GM18867 (cell line): ENCODE measurements around the gene THAP6.
A peak's percentile ranks its signal among the peaks of the same experiment; 100 is the strongest.
"Not testable (repeated sequence)": the region's sequence is repeated elsewhere in the genome, so short reads cannot be mapped to it uniquely, and the experiment has no call there.

ENCODE experiments used
- ATAC-seq: cut with Tn5 transposase; IDR thresholded peaks from one replicate; pipeline ENCODE4 v1.9.1; 2021; ENCODE audit warnings: mild to moderate bottlenecking, moderate library complexity; ENCODE audit not compliant: unreplicated experiment

Gene THAP6

GRCh38 chr4:75525086-75525485 lies 10.8 kb downstream of the THAP6 start:
- no peak for ATAC-seq

DNA sequence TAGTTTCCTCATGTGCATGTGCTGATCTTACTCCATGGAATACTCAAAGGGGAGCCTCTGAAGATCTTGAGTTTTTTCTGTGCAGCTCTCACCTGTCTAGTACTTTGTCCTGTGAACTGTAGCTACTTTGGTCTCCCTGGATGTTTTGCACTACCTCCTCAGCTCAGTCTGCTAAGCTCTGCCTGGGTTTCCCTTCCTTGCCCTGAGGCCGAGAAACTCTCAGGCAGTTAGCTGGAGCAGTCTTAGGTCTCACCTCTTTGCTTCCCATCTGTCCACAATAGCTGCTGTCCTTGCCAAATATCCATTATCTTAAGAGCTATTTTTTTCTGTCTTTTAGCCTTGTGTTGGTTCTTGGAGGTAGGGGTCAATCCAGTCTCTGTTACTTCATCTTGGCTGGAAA lies 11.6 kb downstream of the THAP6 start:
- no peak for ATAC-seq

DNA sequence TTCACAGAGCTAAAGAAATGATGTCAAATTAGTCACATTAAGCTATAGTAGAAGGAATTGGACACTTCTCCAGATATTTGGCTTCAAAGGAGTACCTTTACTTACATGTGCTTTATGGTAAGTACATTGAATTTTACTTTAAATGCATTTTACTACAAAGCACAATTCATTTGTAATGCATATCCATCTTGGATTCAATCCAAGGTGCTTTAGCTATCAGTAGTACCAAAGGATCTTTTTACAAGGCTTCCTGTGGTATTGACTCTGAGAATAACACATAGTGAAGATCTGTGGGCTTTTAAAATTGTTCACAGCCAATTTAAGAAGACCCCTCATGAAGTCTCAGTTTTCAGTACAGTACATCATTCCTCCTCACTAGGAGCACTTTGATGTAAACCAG lies 13.2 kb downstream of the THAP6 start:
- no peak for ATAC-seq

- no peak for ATAC-seq
Measured at GRCh38 chr4:75530556-75531322, 16.5 kb downstream of the THAP6 start.

- ATAC-seq: not testable (repeated sequence)
Measured at GRCh38 chr4:75531536-75532143, 17.4 kb downstream of the THAP6 start.

GRCh38 chr4:75533339-75533887 lies 19.1 kb downstream of the THAP6 start:
- not testable (repeated sequence) for ATAC-seq

DNA sequence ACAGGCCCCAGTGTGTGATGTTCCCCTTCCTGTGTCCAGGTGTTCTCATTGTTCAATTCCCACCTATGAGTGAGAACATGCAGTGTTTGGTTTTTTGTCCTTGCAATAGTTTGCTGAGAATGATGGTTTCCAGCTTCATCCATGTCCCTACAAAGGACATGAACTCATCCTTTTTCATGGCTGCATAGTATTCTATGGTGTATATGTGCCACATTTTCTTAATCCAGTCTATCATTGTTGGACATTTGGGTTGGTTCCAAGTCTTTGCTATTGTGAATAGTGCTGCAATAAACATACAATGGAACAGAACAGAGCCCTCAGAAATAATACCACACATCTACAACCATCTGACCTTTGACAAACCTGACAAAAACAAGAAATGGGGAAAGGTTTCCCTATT lies 19.7 kb downstream of the THAP6 start:
- ATAC-seq: not testable (repeated sequence)

GRCh38 chr4:75537308-75537707 lies 23.0 kb downstream of the THAP6 start:
- not testable (repeated sequence) for ATAC-seq

- no peak for ATAC-seq
Measured at GRCh38 chr4:75542824-75543223, 28.6 kb downstream of the THAP6 start.

- not testable (repeated sequence) for ATAC-seq
Measured at GRCh38 chr4:75544220-75544619, 29.9 kb downstream of the THAP6 start.

- no peak for ATAC-seq
Measured at GRCh38 chr4:75544870-75545269, 30.6 kb downstream of the THAP6 start.

DNA sequence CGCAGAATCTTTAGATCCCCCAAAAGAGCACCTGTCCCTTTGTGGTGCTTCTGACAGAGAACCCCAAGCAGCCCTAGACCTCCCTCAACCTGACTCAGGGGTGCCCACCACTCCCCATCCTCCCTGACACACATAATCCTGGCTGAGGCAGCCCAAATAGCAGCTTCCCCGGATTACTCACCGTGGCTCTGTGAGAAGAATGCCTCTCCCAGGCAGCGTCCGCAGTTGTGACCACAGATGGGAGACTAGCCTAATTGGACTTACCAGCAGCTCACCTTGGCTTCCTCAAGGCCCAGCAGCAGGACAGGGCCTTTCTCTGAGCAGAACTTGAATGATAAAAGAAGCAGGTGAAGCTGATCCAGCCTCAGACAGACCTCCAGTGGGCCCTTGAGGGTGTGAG lies 31.3 kb downstream of the THAP6 start:
- ATAC-seq: no peak

- no peak for ATAC-seq
Measured at GRCh38 chr4:75547647-75548387, 33.5 kb downstream of the THAP6 start.

- no peak for ATAC-seq
Measured at GRCh38 chr4:75549019-75549418, 34.7 kb downstream of the THAP6 start.

DNA sequence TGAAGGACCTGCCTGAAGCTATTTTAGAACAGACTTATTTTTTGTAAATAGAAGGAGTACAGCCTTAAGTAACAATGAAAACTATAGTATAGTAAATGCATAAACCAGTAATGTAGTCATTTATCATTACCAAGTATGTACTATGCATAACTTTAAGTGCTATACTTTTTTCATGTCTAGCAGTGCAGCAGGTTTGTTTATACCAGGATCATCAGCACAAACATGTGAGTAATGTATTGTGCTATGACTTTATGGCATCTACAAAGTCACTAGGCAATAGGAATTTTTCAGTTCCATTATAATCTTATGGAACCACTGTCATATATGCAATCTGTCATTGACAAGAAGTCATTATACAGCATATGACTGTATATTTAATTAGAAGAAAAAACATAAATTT lies 38.2 kb downstream of the THAP6 start:
- no peak for ATAC-seq

- ATAC-seq: peak; percentile 98
Measured at GRCh38 chr4:75555294-75556164, 41.3 kb downstream of the THAP6 start, which contains the start of gene ODAPH. TSS of gene ODAPH (plus strand) at chr4:75556066. CDS start at chr4:75556083, 17 bp downstream.

GRCh38 chr4:75557696-75558095 lies 43.4 kb downstream of the THAP6 start:
- peak; percentile 53 for ATAC-seq

GRCh38 chr4:75561789-75562188 lies 47.5 kb downstream of the THAP6 start:
- ATAC-seq: no peak

DNA sequence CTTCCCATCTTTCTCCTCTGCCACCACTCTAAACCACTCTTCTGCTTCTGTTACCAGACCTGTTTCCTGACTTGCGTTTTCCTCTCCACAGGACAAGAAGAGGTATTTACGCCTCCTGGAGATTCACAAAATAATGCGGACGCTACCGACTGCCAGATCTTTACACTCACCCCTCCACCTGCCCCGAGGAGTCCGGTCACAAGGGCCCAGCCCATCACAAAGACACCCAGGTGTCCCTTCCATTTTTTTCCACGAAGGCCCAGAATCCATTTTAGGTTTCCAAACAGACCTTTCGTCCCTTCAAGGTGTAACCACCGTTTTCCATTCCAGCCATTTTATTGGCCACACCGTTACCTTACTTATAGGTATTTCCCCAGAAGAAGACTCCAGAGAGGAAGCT lies 49.8 kb downstream of the THAP6 start:
- ATAC-seq: no peak

- no peak for ATAC-seq
Measured at GRCh38 chr4:75565481-75565880, 51.2 kb downstream of the THAP6 start.
